Astrocyte of the spinal cord (primary cell): ENCODE data around the gene WNT8B.

ENCODE experiments used
- DNase-seq: peaks from one replicate; pipeline ENCODE4 v3.0.0; 2011; ENCODE audit warnings: low read depth, low spot score
- H3K4me3 ChIP-seq: 2 replicates; pipeline ENCODE4 v1.5.1; 2011; ENCODE audit warnings: low read depth, mild to moderate bottlenecking, low read length, moderate library complexity
- CTCF ChIP-seq: IDR thresholded peaks from 2 replicates; pipeline ENCODE4 v1.5.1; 2012; ENCODE audit warnings: low read depth, mild to moderate bottlenecking, low read length, inconsistent platforms
- in situ Hi-C: cut with HindIII; loops from 2 replicates; pipeline ENCODE4 v1.10.0; 2017; ENCODE audit warnings: low sequenced_read_pairs

Gene WNT8B, protein sequence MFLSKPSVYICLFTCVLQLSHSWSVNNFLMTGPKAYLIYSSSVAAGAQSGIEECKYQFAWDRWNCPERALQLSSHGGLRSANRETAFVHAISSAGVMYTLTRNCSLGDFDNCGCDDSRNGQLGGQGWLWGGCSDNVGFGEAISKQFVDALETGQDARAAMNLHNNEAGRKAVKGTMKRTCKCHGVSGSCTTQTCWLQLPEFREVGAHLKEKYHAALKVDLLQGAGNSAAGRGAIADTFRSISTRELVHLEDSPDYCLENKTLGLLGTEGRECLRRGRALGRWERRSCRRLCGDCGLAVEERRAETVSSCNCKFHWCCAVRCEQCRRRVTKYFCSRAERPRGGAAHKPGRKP

GRCh38 chr10:100462709-100463108 lies at the start of gene WNT8B:
Gene WNT8B, plus strand, starts transcription at chr10:100463009. Its CDS starts 160 bp downstream, at chr10:100463169.
- H3K4me3 ChIP-seq = no peak within 1 kb of the TSS
- DNase-seq = no peak
- in situ Hi-C loops = no loop called here
- TF ChIP-seq CTCF = no peak

- H3K4me3 ChIP-seq = no peak overlapping the region
- no peak for DNase-seq
- no peak for TF ChIP-seq CTCF
- in situ Hi-C loops = no loop called here
Observed at GRCh38 chr10:100413173-100413572, 49.6 kb upstream of the WNT8B start.

DNA sequence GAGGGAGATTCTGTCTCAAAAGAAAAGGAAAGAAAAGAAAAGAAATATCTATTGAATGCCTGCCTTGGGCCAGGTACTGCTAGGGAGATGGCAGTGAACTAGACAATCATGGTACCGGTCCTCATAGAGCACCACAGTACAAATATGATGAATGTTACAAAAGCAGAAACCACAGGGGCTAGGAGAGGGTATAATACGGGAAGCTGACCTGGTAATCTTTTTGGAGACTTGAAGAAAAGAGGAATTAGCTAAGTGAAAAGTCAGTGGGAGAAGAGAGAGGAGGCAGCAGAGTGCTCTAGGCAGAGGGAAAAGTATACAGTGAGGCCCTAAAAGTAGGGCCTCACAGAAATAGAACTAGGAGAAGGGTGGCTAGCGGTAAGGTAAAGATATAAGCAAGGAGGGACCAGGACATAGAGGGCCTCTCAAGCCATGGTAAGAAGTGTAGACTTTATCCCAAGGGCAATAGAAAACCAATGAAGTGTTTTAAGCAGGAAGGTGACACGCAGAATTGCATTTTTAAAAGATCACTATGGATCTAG lies 42.8 kb upstream of the WNT8B start:
- H3K4me3 ChIP-seq = no peak overlapping the region
- in situ Hi-C loops = no loop called here

DNA sequence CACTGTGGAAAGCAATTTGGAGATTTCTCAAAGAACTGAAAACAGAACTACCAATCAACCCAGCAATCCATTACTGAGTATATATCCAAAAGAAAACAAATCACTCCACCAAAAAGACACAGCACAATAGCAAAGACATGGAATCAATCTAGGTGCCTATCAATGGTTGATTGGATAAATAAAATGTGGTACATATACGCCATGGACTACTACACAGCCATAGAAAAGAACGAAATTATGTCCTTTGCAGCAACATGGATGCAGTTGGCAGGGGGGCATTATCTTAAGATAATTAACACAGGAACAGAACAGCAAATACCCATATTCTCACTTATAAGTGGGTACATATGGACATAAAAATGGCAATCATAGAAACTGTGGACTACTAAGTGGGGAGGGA lies 35.4 kb upstream of the WNT8B start:
- DNase-seq = no peak
- in situ Hi-C loops = no loop called here

More for the DNA sequence above, 42.8 kb upstream of the WNT8B start:
- no peak for DNase-seq
- TF ChIP-seq CTCF = no peak

GRCh38 chr10:100433253-100434240 lies 29.3 kb upstream of the WNT8B start:
- in situ Hi-C loops = loop anchor here (10.0 kb wide), 1 partner anchor 99 kb away; the partner anchor contains the start of gene PKD2L1
- H3K4me3 ChIP-seq = no peak overlapping the region
- DNase-seq = peak; percentile 94
- peak; percentile 98 for TF ChIP-seq CTCF

More for the DNA sequence above, 35.4 kb upstream of the WNT8B start:
- H3K4me3 ChIP-seq = no peak overlapping the region
- no peak for TF ChIP-seq CTCF

DNA sequence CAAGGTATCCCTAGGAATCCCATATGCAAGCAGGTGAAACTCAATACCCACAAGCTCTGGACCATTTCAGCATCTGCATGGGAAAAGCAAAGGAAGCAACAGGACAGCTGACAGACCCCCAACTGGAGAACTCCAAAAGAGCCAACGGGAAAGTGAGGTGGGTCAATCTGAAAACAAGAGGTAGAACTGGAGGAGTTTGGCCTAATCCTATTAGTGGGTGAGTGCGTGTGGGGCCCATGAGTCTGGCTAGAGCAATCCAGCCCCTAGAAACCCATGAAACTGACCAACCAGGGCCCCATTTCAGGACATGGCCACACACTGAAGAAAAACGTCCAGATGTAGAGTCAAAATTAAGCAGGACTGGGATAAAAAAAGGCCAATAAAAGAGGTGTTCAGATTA lies 26.6 kb upstream of the WNT8B start:
- TF ChIP-seq CTCF = no peak
- in situ Hi-C loops = loop anchor here (10.0 kb wide), 1 partner anchor 101 kb away; the partner anchor contains the start of gene PKD2L1
- no peak for DNase-seq
- H3K4me3 ChIP-seq = no peak overlapping the region
